AG10803 (cell line): Measurements from ENCODE around the gene CFL1.

ENCODE experiments used
- DNase-seq: peaks from one replicate; pipeline ENCODE4 v3.0.0; 2010; ENCODE audit warnings: low read depth
- H3K4me3 ChIP-seq: 2 replicates; pipeline ENCODE4 v1.5.1; 2011; ENCODE audit warnings: mild to moderate bottlenecking, low read length, control low read depth
- TF ChIP-seq, protein P1 (sequence below): conservative IDR thresholded peaks from 2 replicates; pipeline ENCODE4 v1.5.1; 2011; ENCODE audit warnings: mild to moderate bottlenecking, low read length, control low read depth, inconsistent platforms

Gene CFL1

GRCh38 chr11:65817835-65818680 is 39.9 kb downstream of the CFL1 start:
- TF ChIP-seq, protein P1, sequence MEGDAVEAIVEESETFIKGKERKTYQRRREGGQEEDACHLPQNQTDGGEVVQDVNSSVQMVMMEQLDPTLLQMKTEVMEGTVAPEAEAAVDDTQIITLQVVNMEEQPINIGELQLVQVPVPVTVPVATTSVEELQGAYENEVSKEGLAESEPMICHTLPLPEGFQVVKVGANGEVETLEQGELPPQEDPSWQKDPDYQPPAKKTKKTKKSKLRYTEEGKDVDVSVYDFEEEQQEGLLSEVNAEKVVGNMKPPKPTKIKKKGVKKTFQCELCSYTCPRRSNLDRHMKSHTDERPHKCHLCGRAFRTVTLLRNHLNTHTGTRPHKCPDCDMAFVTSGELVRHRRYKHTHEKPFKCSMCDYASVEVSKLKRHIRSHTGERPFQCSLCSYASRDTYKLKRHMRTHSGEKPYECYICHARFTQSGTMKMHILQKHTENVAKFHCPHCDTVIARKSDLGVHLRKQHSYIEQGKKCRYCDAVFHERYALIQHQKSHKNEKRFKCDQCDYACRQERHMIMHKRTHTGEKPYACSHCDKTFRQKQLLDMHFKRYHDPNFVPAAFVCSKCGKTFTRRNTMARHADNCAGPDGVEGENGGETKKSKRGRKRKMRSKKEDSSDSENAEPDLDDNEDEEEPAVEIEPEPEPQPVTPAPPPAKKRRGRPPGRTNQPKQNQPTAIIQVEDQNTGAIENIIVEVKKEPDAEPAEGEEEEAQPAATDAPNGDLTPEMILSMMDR = peak; percentile 75

DNA sequence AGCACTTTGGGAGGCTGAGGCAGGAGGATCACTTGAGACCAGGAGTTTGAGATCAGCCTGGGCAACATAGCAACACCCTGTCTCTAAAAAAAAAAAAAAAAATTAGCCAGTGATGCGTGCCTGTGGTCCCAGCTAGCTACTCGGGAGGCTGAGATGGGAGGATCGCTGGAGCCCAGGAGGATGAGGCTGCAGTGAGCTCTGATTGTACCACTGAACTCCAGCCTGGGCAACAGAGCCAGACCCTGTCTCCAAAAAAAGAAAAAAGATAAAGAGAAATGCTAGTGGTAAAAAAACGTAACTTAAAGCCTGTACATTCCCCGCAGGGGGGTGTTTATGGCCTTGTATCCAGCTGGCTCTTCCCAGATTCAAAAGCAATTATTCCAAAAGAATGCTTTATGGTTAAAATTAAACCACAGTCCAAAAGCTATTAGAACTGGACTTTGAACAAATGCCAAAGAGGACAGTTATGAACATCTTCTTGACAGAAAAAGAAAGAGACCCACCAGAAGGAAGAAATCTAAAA is 40.6 kb downstream of the CFL1 start:
- peak overlapping the region; percentile 71 for H3K4me3 ChIP-seq
- DNase-seq = no peak
- TF ChIP-seq, protein P1 = no peak

More at GRCh38 chr11:65817835-65818680, 39.9 kb downstream of the CFL1 start:
- peak overlapping the region; percentile 71 for H3K4me3 ChIP-seq
- peak; percentile 79 for DNase-seq

GRCh38 chr11:65816696-65817095 is 41.3 kb downstream of the CFL1 start:
- DNase-seq = no peak
- H3K4me3 ChIP-seq = no peak overlapping the region
- TF ChIP-seq, protein P1 = no peak

GRCh38 chr11:65814986-65815565 is 42.9 kb downstream of the CFL1 start:
- DNase-seq = no peak
- TF ChIP-seq, protein P1 = no peak

DNA sequence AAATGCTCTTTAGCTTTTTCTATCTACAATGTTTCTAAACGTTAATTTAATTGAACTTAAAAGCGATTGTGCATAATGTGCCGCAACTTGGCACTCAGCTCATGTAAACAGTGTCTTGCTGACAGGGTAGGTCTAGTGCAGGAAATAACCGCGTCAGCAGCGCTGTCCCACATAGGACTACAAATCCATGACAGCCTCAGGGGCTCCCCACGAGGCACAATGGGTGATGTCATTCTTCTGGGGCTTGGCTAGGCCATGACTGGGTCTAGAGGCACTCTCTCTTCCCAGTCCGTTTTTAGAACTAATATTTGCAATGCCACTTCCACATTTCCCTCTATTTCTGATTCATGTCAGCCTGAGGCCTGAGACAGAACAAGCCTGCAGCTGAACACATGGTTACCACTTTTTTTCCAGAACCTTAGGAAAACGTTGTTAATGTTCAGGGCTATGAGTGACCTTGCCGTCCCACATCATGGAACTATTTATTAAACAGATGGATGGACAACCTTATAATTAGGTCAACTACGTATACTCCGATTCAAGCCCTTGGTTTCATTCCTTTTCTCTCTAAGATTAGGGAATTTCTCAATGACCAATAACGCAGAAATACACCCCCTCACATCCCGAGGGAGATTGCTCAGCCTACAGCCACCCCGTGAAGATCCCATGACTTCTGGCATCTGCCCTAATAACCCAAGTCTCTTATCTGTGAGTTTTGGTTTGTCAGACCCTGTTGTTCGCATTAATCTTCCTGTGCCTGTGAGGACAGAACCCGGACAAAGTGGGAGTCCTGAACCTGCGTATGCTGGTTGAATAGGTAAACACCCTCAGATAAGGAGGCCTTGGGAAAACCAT is 43.6 kb downstream of the CFL1 start:
- TF ChIP-seq, protein P1 = no peak
- no peak overlapping the region for H3K4me3 ChIP-seq
- no peak for DNase-seq

More at GRCh38 chr11:65814986-65815565, 42.9 kb downstream of the CFL1 start:
- no peak overlapping the region for H3K4me3 ChIP-seq

- TF ChIP-seq, protein P1 = no peak
- no peak overlapping the region for H3K4me3 ChIP-seq
- no peak for DNase-seq
These were observed 46.1 kb downstream of the CFL1 start for GRCh38 chr11:65811764-65812475.
